ENCODE data around the gene SLC17A9. TPM values are rescaled to one million over a fixed set of nuclear protein-coding genes. Genes with fewer than 3 reads are reported as not detected.

The SLC17A9 gene
- total and polyA plus RNA-seq, 8 donors, result 0.63 to 7.7 (median 3.1) TPM

DNA sequence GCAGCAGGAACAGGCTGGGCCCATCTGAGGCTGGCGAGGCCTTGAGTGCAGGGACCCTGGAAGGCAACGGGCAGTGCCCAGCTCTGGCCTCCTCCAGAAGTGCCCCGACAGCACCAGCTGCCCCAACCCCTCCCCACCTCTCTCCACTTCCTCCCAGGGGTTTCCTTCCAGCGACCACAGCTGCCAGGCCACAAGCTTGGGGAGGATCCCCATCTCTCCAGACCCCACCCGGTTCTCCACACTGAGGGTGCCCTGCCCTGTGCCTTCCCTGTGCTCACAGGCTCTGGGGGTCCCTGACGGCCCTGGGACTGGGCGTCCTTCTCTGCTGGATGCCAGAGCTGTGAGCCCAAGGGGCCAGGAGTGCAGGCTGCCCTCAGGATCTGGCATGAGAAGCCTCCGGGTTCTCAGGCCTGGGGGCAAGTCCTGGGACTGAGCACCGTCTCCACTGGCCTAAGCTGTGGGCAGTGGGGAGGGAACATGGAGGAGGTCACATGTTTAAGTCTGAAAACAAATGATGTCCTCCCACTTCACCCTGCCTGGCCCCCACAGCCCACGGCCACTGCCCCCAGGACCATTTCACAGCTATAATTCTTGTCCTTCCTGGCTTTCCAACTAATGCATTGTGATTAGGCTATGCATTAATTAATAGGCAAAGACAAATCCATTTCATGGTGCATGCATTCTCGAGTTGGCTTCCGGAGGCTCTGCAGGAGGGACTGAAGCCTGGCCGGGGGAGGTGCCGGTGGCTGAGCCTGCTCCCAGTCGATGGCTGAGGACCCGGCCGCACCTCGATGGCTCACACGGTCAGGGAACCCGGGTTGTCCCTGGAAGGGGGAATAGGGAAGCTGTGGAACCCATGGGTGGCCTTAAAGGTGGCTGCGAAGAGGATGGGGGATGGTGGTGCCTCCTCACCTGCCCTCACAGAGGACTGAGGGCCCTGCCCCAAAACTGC is 29.9 kb downstream of the SLC17A9 start:
- FAIRE-seq (no peak), ATAC-seq (no peak), DNase-seq (no peak)
- WGBS, 2 donors, result 45 to 66% methylated on average over 20 to 21 of the region's 21 CpGs
- H3K4me3 ChIP-seq, result no peak overlapping the region
- no peak overlapping the region for H3K27ac ChIP-seq
- no peaks in the 10 kb centered on the region for H3K9me3 ChIP-seq
- H3K4me1 ChIP-seq, result no peaks in the 10 kb centered on the region
- intact Hi-C loops (cut with DNase I), result no loop called here
- H3K27me3 ChIP-seq, result peaks cover 0 to 8% (median 0%) of the 10 kb centered on the region in 4 donors
- no peaks in the 10 kb centered on the region for H3K36me3 ChIP-seq
- TF ChIP-seq, protein P1, sequence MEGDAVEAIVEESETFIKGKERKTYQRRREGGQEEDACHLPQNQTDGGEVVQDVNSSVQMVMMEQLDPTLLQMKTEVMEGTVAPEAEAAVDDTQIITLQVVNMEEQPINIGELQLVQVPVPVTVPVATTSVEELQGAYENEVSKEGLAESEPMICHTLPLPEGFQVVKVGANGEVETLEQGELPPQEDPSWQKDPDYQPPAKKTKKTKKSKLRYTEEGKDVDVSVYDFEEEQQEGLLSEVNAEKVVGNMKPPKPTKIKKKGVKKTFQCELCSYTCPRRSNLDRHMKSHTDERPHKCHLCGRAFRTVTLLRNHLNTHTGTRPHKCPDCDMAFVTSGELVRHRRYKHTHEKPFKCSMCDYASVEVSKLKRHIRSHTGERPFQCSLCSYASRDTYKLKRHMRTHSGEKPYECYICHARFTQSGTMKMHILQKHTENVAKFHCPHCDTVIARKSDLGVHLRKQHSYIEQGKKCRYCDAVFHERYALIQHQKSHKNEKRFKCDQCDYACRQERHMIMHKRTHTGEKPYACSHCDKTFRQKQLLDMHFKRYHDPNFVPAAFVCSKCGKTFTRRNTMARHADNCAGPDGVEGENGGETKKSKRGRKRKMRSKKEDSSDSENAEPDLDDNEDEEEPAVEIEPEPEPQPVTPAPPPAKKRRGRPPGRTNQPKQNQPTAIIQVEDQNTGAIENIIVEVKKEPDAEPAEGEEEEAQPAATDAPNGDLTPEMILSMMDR (IDR thresholded peaks at IDR 0.05), result no peak

GRCh38 chr20:62983210-62983609 is 30.7 kb downstream of the SLC17A9 start:
- Histone ChIP-seq H3K4me1 (no peaks in the 10 kb centered on the region), H3K36me3 (no peaks in the 10 kb centered on the region), H3K27me3 (peaks cover 0 to 8% (median 0%) of the 10 kb centered on the region in 4 donors), H3K27ac (no peak overlapping the region), H3K4me3 (no peak overlapping the region), H3K9me3 (no peaks in the 10 kb centered on the region)
- 72 to 80% methylated on average over 5 to 6 of the region's 6 CpGs for WGBS, 2 donors
- ATAC-seq (no peak), DNase-seq (no peak), FAIRE-seq (no peak)
- TF ChIP-seq, protein P1 (IDR thresholded peaks at IDR 0.05), result no peak
- intact Hi-C loops (cut with DNase I), result no loop called here

GRCh38 chr20:62984666-62985443 is 32.3 kb downstream of the SLC17A9 start:
- Histone ChIP-seq H3K27me3 (peaks cover 0 to 8% (median 0%) of the 10 kb centered on the region in 4 donors), H3K4me1 (no peaks in the 10 kb centered on the region), H3K4me3 (no peak overlapping the region), H3K36me3 (no peaks in the 10 kb centered on the region), H3K27ac (no peak overlapping the region), H3K9me3 (no peaks in the 10 kb centered on the region)
- ATAC-seq (no peak), FAIRE-seq (no peak), DNase-seq (no peak)
- 67 to 72% methylated on average over 18 of the region's 18 CpGs for WGBS, 2 donors
- intact Hi-C loops (cut with DNase I), result no loop called here
- TF ChIP-seq, protein P1 (IDR thresholded peaks at IDR 0.05), result no peak

- H3K4me3 ChIP-seq, result no peak overlapping the region
- H3K9me3 ChIP-seq, result no peaks in the 10 kb centered on the region
- H3K36me3 ChIP-seq, result no peaks in the 10 kb centered on the region
- WGBS, 2 donors, result 63 to 64% methylated on average over 14 of the region's 14 CpGs
- intact Hi-C loops (cut with DNase I), result no loop called here
- no peak for FAIRE-seq
- ATAC-seq, result no peak
- H3K27me3 ChIP-seq, result peaks cover 0 to 8% (median 0%) of the 10 kb centered on the region in 4 donors
- no peak overlapping the region for H3K27ac ChIP-seq
- no peak for DNase-seq
- H3K4me1 ChIP-seq, result no peaks in the 10 kb centered on the region
- TF ChIP-seq, protein P1 (IDR thresholded peaks at IDR 0.05), result no peak
These were observed 32.9 kb downstream of the SLC17A9 start for GRCh38 chr20:62985444-62985778.
